ENCODE measurements around the gene CENPB.
"Not testable (repeated sequence)": the region's sequence is repeated elsewhere in the genome, so short reads cannot be mapped to it uniquely, and the experiment has no call there.

CENPB gene

GRCh38 chr20:3796477-3797225, 10.1 kb upstream of the CENPB start:
- no peak for TF ChIP-seq CTCF (IDR thresholded peaks at IDR 0.05; ENCODE audit: low read depth, low read length, missing control alignments)
- peak overlapping the region; percentile 80 for H3K4me3 ChIP-seq (ENCODE audit: low read depth, low read length)
- DNase-seq (ENCODE audit: low read depth), result no peak

GRCh38 chr20:3795511-3796468, 9.2 kb upstream of the CENPB start, which contains the start of gene CDC25B:
Gene CDC25B, plus strand, starts transcription at chr20:3796310. Its CDS starts 222 bp downstream, at chr20:3796532.
- H3K4me3 ChIP-seq (ENCODE audit: low read depth, low read length), result peak within 1 kb of the TSS; percentile 80
- no peak for DNase-seq (ENCODE audit: low read depth)
- peak; percentile 58 for TF ChIP-seq CTCF (IDR thresholded peaks at IDR 0.05; ENCODE audit: low read depth, low read length, missing control alignments)

GRCh38 chr20:3794701-3795420, 8.3 kb upstream of the CENPB start:
- H3K4me3 ChIP-seq (ENCODE audit: low read depth, low read length), result peak overlapping the region; percentile 80
- TF ChIP-seq CTCF (IDR thresholded peaks at IDR 0.05; ENCODE audit: low read depth, low read length, missing control alignments), result no peak

GRCh38 chr20:3794168-3794567, 7.6 kb upstream of the CENPB start:
- DNase-seq (ENCODE audit: low read depth); H3K4me3 ChIP-seq (ENCODE audit: low read depth, low read length): not testable (repeated sequence)

More at GRCh38 chr20:3794701-3795420, 8.3 kb upstream of the CENPB start:
- DNase-seq (ENCODE audit: low read depth), result no peak

GRCh38 chr20:3789201-3789600, 2.7 kb upstream of the CENPB start:
- H3K4me3 ChIP-seq (ENCODE audit: low read depth, low read length); DNase-seq (ENCODE audit: low read depth): not testable (repeated sequence)

GRCh38 chr20:3788685-3789155, 2.2 kb upstream of the CENPB start:
- DNase-seq (ENCODE audit: low read depth), result no peak
- TF ChIP-seq CTCF (IDR thresholded peaks at IDR 0.05; ENCODE audit: low read depth, low read length, missing control alignments), result no peak

GRCh38 chr20:3787324-3788014, 929 bp upstream of the CENPB start:
- TF ChIP-seq CTCF (IDR thresholded peaks at IDR 0.05; ENCODE audit: low read depth, low read length, missing control alignments), result no peak
- H3K4me3 ChIP-seq (ENCODE audit: low read depth, low read length), result peak overlapping the region; percentile 22; the same call in 1 of the 2 replicates
- no peak for DNase-seq (ENCODE audit: low read depth)

More at GRCh38 chr20:3788685-3789155, 2.2 kb upstream of the CENPB start:
- no peak overlapping the region for H3K4me3 ChIP-seq (ENCODE audit: low read depth, low read length)
